Gastrocnemius medialis (tissue), 4 donors: ENCODE measurements around the gene FGD4. TPM values are rescaled to one million over a fixed set of nuclear protein-coding genes. Genes with fewer than 3 reads are reported as not detected.
A peak's percentile ranks its signal among the peaks of the same experiment; 100 is the strongest.

Experiments
- ATAC-seq, 2 donors: fragments of 150-250 bp; one replicate each; pipeline ENCODE4 v1.9.1; 2016
- DNase-seq, 2 donors: peaks; one replicate each; pipeline ENCODE4 v3.0.0-alpha.2; 2019
- H3K27ac ChIP-seq, 4 donors: fragments of 200-600 bp; sonication (generic); 1 replicate in 1 of 4; 2 replicates in 3 of 4; pipeline ENCODE4 v1.5.1; 2016 to 2018; ENCODE audit warnings: mild to moderate bottlenecking in 2 of 4, moderate library complexity in 1 of 4
- H3K27me3 ChIP-seq, 3 donors: fragments of 200-600 bp; sonication (generic) in 2 of 3; 1 replicate in 1 of 3; 2 replicates in 2 of 3; pipeline versions ENCODE4 v1.5.1 to v1.6.0; 2016 to 2019; ENCODE audit warnings: mild to moderate bottlenecking in 1 of 3, moderate library complexity in 1 of 3
- H3K36me3 ChIP-seq, 2 donors: fragments of 200-600 bp; sonication (generic) in 1 of 2; one replicate each; pipeline ENCODE4 v1.5.1; 2017 to 2018
- H3K4me1 ChIP-seq, 2 donors: fragments of 200-600 bp; sonication (generic) in 1 of 2; one replicate each; pipeline ENCODE4 v1.5.1; 2016 to 2017; ENCODE audit warnings: mild to moderate bottlenecking in 2 of 2
- H3K4me3 ChIP-seq, 4 donors: fragments of 200-600 bp; sonication (generic) in 3 of 4; 1 replicate in 1 of 4; 2 replicates in 3 of 4; pipeline ENCODE4 v1.5.1; 2016 to 2019; ENCODE audit warnings: mild to moderate bottlenecking in 2 of 4
- H3K9me3 ChIP-seq, 3 donors: fragments of 200-600 bp; sonication (generic) in 2 of 3; 1 replicate in 1 of 3; 2 replicates in 2 of 3; pipeline ENCODE4 v1.5.1; 2016 to 2019
- CTCF ChIP-seq, 5 experiments: fragments of 450-650 bp in 3 of 5; fragments of 200-600 bp in 2 of 5; sonication (generic) in 2 of 5; IDR thresholded peaks in 4 of 5; conservative IDR thresholded peaks in 1 of 5; 1 replicate in 4 of 5; 2 replicates in 1 of 5; pipeline ENCODE4 v1.5.1; 2016 to 2019; ENCODE audit warnings: antibody characterized with exemption in 5 of 5, mild to moderate bottlenecking in 3 of 5, moderate library complexity in 3 of 5
- POLR2A ChIP-seq, 2 donors: fragments of 450-650 bp; IDR thresholded peaks; one replicate each; pipeline ENCODE4 v1.6.1; 2017; ENCODE audit warnings: antibody characterized with exemption in 2 of 2, mild to moderate bottlenecking in 2 of 2, moderate library complexity in 2 of 2
- in situ Hi-C, 4 donors: fragments of 200-750 bp; cut with MboI; loops; one replicate each; pipeline versions ENCODE4 v1.15.0 to v1.8.0; 2017; ENCODE audit warnings: low sequenced_read_pairs in 4 of 4
- intact Hi-C: fragments of 100-400 bp; cut with DNase I; formaldehyde crosslinking; loops from one replicate; pipeline ENCODE4 v1.15.1; 2023; ENCODE audit warnings: low total_unique reads
- total RNA-seq, 4 donors: library from RNA; depleted of rRNA; stranded (reverse); fragments of >200 nt; gene quantifications; one replicate each; pipeline versions ENCODE4 v1.1.0 to v1.2.3, GENCODE V29; 2016

FGD4 gene
- total RNA-seq, 4 donors from 2014 or later, result 18.8 to 60.3 (median 40.8) TPM

- no peak for DNase-seq
- peak overlapping the region in 1 of 4 donors; percentile 85 for H3K27ac ChIP-seq
- H3K4me1 ChIP-seq, result peaks cover 31 to 38% of the 10 kb centered on the region in 2 donors
- TF ChIP-seq POLR2A (IDR thresholded peaks at IDR 0.05), result no peak
- H3K4me3 ChIP-seq, result no peak overlapping the region
- in situ Hi-C loops (no loop called here), intact Hi-C loops (no loop called here)
- H3K36me3 ChIP-seq, result no peaks in the 10 kb centered on the region
- H3K27me3 ChIP-seq, result no peaks in the 10 kb centered on the region
- H3K9me3 ChIP-seq, result no peaks in the 10 kb centered on the region
- no peak for ATAC-seq
These were observed 95.3 kb downstream of the FGD4 start for GRCh38 chr12:32494656-32495055.

- ATAC-seq (peak in 1 of 2 donors; percentile 61), DNase-seq (no peak)
- peaks cover 47 to 49% of the 10 kb centered on the region in 2 donors for H3K4me1 ChIP-seq
- H3K36me3 ChIP-seq, result no peaks in the 10 kb centered on the region
- no peak overlapping the region for H3K4me3 ChIP-seq
- TF ChIP-seq POLR2A (IDR thresholded peaks at IDR 0.05) (no peak), CTCF (IDR thresholded peaks at IDR 0.05 in 4 of 5, conservative IDR thresholded peaks at IDR 0.05 in 1 of 5) (no peak)
- H3K27me3 ChIP-seq, result no peaks in the 10 kb centered on the region
- in situ Hi-C loops, result no loop called here
- no peaks in the 10 kb centered on the region for H3K9me3 ChIP-seq
- intact Hi-C loops, result no loop called here
- H3K27ac ChIP-seq, result peak overlapping the region; percentile 79 to 91 (median 84)
These were observed 97.6 kb downstream of the FGD4 start for GRCh38 chr12:32496946-32497345.

GRCh38 chr12:32497864-32498263 is 98.5 kb downstream of the FGD4 start:
- Histone ChIP-seq H3K36me3 (no peaks in the 10 kb centered on the region), H3K9me3 (no peaks in the 10 kb centered on the region), H3K27ac (peak overlapping the region; percentile 79 to 91 (median 84)), H3K27me3 (no peaks in the 10 kb centered on the region), H3K4me3 (no peak overlapping the region), H3K4me1 (peaks cover 51 to 56% of the 10 kb centered on the region in 2 donors)
- DNase-seq (no peak), ATAC-seq (no peak)
- intact Hi-C loops (no loop called here), in situ Hi-C loops (no loop called here)
- TF ChIP-seq CTCF (IDR thresholded peaks at IDR 0.05 in 4 of 5, conservative IDR thresholded peaks at IDR 0.05 in 1 of 5) (no peak), POLR2A (IDR thresholded peaks at IDR 0.05) (no peak)

- Histone ChIP-seq H3K4me1 (peaks cover 58 to 59% of the 10 kb centered on the region in 2 donors), H3K27ac (peak overlapping the region; percentile 79 to 91 (median 84)), H3K4me3 (peak overlapping the region in 1 of 4 donors; percentile 30), H3K36me3 (no peaks in the 10 kb centered on the region), H3K27me3 (no peaks in the 10 kb centered on the region), H3K9me3 (no peaks in the 10 kb centered on the region)
- in situ Hi-C loops, result no loop called here
- DNase-seq, result peak in 1 of 2 donors; percentile 40
- intact Hi-C loops, result no loop called here
- peak; percentile 19 to 30 for ATAC-seq
- TF ChIP-seq POLR2A (IDR thresholded peaks at IDR 0.05), result no peak
- no peak for TF ChIP-seq CTCF (IDR thresholded peaks at IDR 0.05 in 4 of 5, conservative IDR thresholded peaks at IDR 0.05 in 1 of 5)
These were observed 99.7 kb downstream of the FGD4 start for GRCh38 chr12:32499048-32499447.

- in situ Hi-C loops (no loop called here), intact Hi-C loops (no loop called here)
- H3K9me3 ChIP-seq, result no peaks in the 10 kb centered on the region
- peaks cover 74 to 75% of the 10 kb centered on the region in 2 donors for H3K4me1 ChIP-seq
- no peaks in the 10 kb centered on the region for H3K36me3 ChIP-seq
- H3K4me3 ChIP-seq, result peak overlapping the region; percentile 44 to 58 (median 54)
- peak overlapping the region; percentile 84 to 91 (median 87) for H3K27ac ChIP-seq
- no peaks in the 10 kb centered on the region for H3K27me3 ChIP-seq
- DNase-seq (peak; percentile 52 to 67), ATAC-seq (peak; percentile 58 to 68)
- peak in 1 of 2 donors; percentile 50 for TF ChIP-seq POLR2A (IDR thresholded peaks at IDR 0.05)
- no peak for TF ChIP-seq CTCF (IDR thresholded peaks at IDR 0.05 in 4 of 5, conservative IDR thresholded peaks at IDR 0.05 in 1 of 5)
These were observed 102.5 kb downstream of the FGD4 start for GRCh38 chr12:32501835-32502333.
